ENCODE data around the gene SEMA6A. TPM values are rescaled to one million over a fixed set of nuclear protein-coding genes. Genes with fewer than 3 reads are reported as not detected.

SEMA6A gene
- total RNA-seq, 2 donors from 2014 or later = 7.4 to 11.4 TPM

DNA sequence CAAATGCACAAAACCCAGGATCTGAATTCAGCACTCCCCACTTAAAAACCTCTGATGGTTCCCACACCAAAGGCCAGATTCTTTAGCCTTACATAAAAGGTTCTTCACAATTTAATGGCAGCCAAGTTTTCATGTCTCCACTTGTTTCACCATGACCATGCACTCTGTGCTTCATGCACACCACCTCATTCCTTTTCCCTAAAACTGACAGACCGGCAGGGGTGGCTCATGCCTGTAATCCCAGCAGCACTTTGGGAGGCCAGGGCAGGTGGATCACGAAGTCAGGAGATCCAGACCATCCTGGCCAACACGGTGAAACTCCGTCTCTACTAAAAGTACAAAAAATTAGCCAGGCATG is 150.4 kb downstream of the SEMA6A start:
- Histone ChIP-seq H3K9me3 (no peaks in the 10 kb centered on the region), H3K27me3 (replicated peaks; ENCODE audit: insufficient read depth) (no peaks in the 10 kb centered on the region), H3K27ac (no peak overlapping the region), H3K4me1 (ENCODE audit: control insufficient read depth in 1 of 2, low read depth in 2 of 2) (no peaks in the 10 kb centered on the region), H3K4me3 (no peak overlapping the region), H3K36me3 (no peaks in the 10 kb centered on the region)
- DNase-seq (ENCODE audit: low spot score) = no peak
- ATAC-seq (ENCODE audit: insufficient number of reproducible peaks, low FRiP score, low read depth) = no peak
- TF ChIP-seq, protein P1, sequence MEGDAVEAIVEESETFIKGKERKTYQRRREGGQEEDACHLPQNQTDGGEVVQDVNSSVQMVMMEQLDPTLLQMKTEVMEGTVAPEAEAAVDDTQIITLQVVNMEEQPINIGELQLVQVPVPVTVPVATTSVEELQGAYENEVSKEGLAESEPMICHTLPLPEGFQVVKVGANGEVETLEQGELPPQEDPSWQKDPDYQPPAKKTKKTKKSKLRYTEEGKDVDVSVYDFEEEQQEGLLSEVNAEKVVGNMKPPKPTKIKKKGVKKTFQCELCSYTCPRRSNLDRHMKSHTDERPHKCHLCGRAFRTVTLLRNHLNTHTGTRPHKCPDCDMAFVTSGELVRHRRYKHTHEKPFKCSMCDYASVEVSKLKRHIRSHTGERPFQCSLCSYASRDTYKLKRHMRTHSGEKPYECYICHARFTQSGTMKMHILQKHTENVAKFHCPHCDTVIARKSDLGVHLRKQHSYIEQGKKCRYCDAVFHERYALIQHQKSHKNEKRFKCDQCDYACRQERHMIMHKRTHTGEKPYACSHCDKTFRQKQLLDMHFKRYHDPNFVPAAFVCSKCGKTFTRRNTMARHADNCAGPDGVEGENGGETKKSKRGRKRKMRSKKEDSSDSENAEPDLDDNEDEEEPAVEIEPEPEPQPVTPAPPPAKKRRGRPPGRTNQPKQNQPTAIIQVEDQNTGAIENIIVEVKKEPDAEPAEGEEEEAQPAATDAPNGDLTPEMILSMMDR (IDR thresholded peaks at IDR 0.05) = no peak

- Histone ChIP-seq H3K9me3 (no peaks in the 10 kb centered on the region), H3K27ac (no peak overlapping the region), H3K27me3 (replicated peaks; ENCODE audit: insufficient read depth) (no peaks in the 10 kb centered on the region), H3K4me3 (no peak overlapping the region), H3K4me1 (ENCODE audit: control insufficient read depth in 1 of 2, low read depth in 2 of 2) (no peaks in the 10 kb centered on the region), H3K36me3 (no peaks in the 10 kb centered on the region)
- no peak for DNase-seq (ENCODE audit: low spot score)
- no peak for ATAC-seq (ENCODE audit: insufficient number of reproducible peaks, low FRiP score, low read depth)
- TF ChIP-seq, protein P1 (IDR thresholded peaks at IDR 0.05) = no peak
Measured at GRCh38 chr5:116423587-116424257, 150.9 kb downstream of the SEMA6A start.

DNA sequence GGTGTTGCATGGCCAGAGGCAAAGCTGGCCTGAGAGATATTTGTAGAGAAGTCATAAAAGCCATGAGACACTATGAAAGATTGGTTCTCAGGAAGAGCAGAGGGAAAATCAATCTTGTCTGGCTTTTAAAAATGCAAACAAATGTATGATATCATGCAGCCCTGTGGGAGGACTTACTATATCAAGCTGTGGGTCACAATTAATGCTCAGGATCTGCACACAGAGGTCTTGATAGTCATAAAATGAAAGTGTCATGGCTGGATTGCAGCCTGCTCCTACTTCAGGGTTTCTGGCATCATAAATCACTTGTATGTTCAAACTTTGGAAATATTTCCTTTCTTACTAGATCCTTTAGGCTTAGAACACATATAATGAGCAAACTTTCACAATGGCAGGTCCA is 151.5 kb downstream of the SEMA6A start:
- ATAC-seq (ENCODE audit: insufficient number of reproducible peaks, low FRiP score, low read depth) = no peak
- no peaks in the 10 kb centered on the region for H3K27me3 ChIP-seq (replicated peaks; ENCODE audit: insufficient read depth)

GRCh38 chr5:116421080-116421629 is 153.5 kb downstream of the SEMA6A start:
- ATAC-seq (ENCODE audit: insufficient number of reproducible peaks, low FRiP score, low read depth) (no peak), DNase-seq (ENCODE audit: low spot score) (no peak)
- TF ChIP-seq, protein P1 (IDR thresholded peaks at IDR 0.05) = no peak
- Histone ChIP-seq H3K36me3 (no peaks in the 10 kb centered on the region), H3K27me3 (replicated peaks; ENCODE audit: insufficient read depth) (no peaks in the 10 kb centered on the region), H3K4me3 (no peak overlapping the region), H3K9me3 (no peaks in the 10 kb centered on the region), H3K4me1 (ENCODE audit: control insufficient read depth in 1 of 2, low read depth in 2 of 2) (no peaks in the 10 kb centered on the region), H3K27ac (no peak overlapping the region)

More for the DNA sequence above, 151.5 kb downstream of the SEMA6A start:
- no peaks in the 10 kb centered on the region for H3K9me3 ChIP-seq
- DNase-seq (ENCODE audit: low spot score) = no peak
- H3K27ac ChIP-seq = no peak overlapping the region
- H3K4me1 ChIP-seq (ENCODE audit: control insufficient read depth in 1 of 2, low read depth in 2 of 2) = no peaks in the 10 kb centered on the region
- no peaks in the 10 kb centered on the region for H3K36me3 ChIP-seq
- H3K4me3 ChIP-seq = no peak overlapping the region
- TF ChIP-seq, protein P1 (IDR thresholded peaks at IDR 0.05) = no peak

DNA sequence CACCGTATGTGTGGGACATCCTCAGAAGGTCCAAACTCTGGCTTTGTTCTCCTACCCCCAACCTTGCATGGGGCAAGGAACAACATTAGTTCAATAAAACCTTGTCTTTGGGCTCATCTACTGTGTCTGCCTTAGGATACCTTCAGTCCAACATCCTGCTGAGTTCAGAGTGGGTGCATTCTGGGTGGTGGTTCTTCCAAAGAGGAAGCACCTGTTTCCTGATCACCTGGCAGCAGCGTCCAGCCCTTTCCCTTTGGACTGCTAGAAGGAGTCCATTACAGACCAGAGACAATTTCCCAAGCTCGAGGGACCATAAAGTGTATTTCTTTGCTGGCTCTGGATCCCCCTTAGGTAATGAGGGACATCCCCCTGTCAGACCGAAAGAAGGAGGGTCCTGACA is 154.1 kb downstream of the SEMA6A start:
- no peak overlapping the region for H3K4me3 ChIP-seq
- H3K9me3 ChIP-seq = no peaks in the 10 kb centered on the region
- no peaks in the 10 kb centered on the region for H3K36me3 ChIP-seq
- H3K27ac ChIP-seq = no peak overlapping the region
- TF ChIP-seq, protein P1 (IDR thresholded peaks at IDR 0.05) = no peak
- H3K27me3 ChIP-seq (replicated peaks; ENCODE audit: insufficient read depth) = no peaks in the 10 kb centered on the region
- ATAC-seq (ENCODE audit: insufficient number of reproducible peaks, low FRiP score, low read depth) (no peak), DNase-seq (ENCODE audit: low spot score) (no peak)
- no peaks in the 10 kb centered on the region for H3K4me1 ChIP-seq (ENCODE audit: control insufficient read depth in 1 of 2, low read depth in 2 of 2)
